Measurements from ENCODE around the gene KIF12.

Gene KIF12

DNA sequence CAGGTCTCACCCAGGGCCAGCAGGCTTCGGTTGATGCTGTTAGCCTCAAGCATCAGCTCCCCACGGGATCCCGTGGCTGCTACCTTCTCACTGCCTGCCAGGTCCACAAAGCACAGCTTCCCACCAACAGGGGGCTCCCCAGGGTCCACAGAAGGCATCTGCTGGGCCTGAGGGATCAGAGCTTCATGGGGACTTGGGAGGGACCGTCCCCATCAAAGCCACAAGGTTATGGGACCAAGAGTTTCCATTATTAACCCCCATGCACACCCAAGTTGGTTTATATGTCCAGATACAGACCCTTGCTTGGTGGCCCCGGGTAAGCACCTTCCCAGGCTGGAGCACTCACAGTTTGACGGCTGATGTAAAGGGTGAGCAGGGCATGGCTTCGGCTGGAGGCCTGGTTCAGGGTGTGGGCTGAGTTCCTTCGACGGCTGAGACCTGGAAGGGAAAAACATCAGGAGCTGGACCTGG is 3.0 kb downstream of the KIF12 start:
- Histone ChIP-seq H3K9me3 (ENCODE audit: low read length) (no peaks in the 10 kb centered on the region), H4K20me1 (ENCODE audit: insufficient read depth, low read length) (no peaks in the 10 kb centered on the region), H3K27me3 (ENCODE audit: insufficient read depth, low read length) (no peaks in the 10 kb centered on the region), H3K4me2 (ENCODE audit: low read length) (no peak overlapping the region), H2AFZ (ENCODE audit: low read length) (no peak overlapping the region), H3K4me1 (ENCODE audit: insufficient read depth, low read length, severe bottlenecking) (no peaks in the 10 kb centered on the region), H3K36me3 (ENCODE audit: insufficient read depth, low read length) (no peaks in the 10 kb centered on the region), H3K9ac (ENCODE audit: low read length) (no peak overlapping the region), H3K27ac (ENCODE audit: low read depth, low read length, poor library complexity, severe bottlenecking) (no peak overlapping the region), H3K9me2 (ENCODE audit: low read depth, low read length) (no peaks in the 10 kb centered on the region), H3F3A (ENCODE audit: insufficient read depth, low read length) (no peaks in the 10 kb centered on the region), H3K4me3 (ENCODE audit: low read depth, low read length, poor library complexity, severe bottlenecking) (no peak overlapping the region), H3K79me2 (ENCODE audit: insufficient read depth, low read length) (no peaks in the 10 kb centered on the region)
- no peak for TF ChIP-seq EZH2 (IDR thresholded peaks at IDR 0.05; ENCODE audit: borderline replicate concordance, low read length)
- TF ChIP-seq, protein P1, sequence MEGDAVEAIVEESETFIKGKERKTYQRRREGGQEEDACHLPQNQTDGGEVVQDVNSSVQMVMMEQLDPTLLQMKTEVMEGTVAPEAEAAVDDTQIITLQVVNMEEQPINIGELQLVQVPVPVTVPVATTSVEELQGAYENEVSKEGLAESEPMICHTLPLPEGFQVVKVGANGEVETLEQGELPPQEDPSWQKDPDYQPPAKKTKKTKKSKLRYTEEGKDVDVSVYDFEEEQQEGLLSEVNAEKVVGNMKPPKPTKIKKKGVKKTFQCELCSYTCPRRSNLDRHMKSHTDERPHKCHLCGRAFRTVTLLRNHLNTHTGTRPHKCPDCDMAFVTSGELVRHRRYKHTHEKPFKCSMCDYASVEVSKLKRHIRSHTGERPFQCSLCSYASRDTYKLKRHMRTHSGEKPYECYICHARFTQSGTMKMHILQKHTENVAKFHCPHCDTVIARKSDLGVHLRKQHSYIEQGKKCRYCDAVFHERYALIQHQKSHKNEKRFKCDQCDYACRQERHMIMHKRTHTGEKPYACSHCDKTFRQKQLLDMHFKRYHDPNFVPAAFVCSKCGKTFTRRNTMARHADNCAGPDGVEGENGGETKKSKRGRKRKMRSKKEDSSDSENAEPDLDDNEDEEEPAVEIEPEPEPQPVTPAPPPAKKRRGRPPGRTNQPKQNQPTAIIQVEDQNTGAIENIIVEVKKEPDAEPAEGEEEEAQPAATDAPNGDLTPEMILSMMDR (IDR thresholded peaks at IDR 0.05; ENCODE audit: low read length), result no peak

DNA sequence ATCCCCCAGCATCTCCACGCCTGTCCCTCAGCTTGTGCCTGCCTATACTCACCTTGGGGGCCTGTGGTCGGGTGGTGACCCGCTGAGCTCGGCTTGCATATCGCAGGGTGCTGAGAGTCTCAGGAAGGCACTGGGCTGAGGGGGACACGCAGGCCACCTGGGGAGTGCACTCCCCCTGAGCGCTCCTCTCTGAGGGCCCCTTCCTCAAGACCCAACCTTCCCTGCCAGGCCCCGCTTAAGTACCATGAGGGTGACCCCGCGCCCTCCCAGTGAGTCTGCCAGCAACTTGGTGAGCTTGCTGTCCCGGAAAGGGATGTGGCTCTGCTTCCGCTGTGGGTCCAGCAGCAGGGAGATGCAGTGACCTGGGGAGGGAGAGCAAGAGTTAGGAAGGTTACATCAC is 4.1 kb downstream of the KIF12 start:
- Histone ChIP-seq H3K79me2 (ENCODE audit: insufficient read depth, low read length) (no peaks in the 10 kb centered on the region), H3K4me2 (ENCODE audit: low read length) (no peak overlapping the region), H2AFZ (ENCODE audit: low read length) (no peak overlapping the region), H3K9me3 (ENCODE audit: low read length) (no peaks in the 10 kb centered on the region), H3K9me2 (ENCODE audit: low read depth, low read length) (no peaks in the 10 kb centered on the region), H3K9ac (ENCODE audit: low read length) (no peak overlapping the region), H3K27ac (ENCODE audit: low read depth, low read length, poor library complexity, severe bottlenecking) (no peak overlapping the region), H3K4me1 (ENCODE audit: insufficient read depth, low read length, severe bottlenecking) (no peaks in the 10 kb centered on the region), H4K20me1 (ENCODE audit: insufficient read depth, low read length) (no peaks in the 10 kb centered on the region), H3K27me3 (ENCODE audit: insufficient read depth, low read length) (no peaks in the 10 kb centered on the region), H3K36me3 (ENCODE audit: insufficient read depth, low read length) (no peaks in the 10 kb centered on the region), H3F3A (ENCODE audit: insufficient read depth, low read length) (no peaks in the 10 kb centered on the region), H3K4me3 (ENCODE audit: low read depth, low read length, poor library complexity, severe bottlenecking) (no peak overlapping the region)
- no peak for TF ChIP-seq EZH2 (IDR thresholded peaks at IDR 0.05; ENCODE audit: borderline replicate concordance, low read length)
- TF ChIP-seq, protein P1 (IDR thresholded peaks at IDR 0.05; ENCODE audit: low read length), result no peak

DNA sequence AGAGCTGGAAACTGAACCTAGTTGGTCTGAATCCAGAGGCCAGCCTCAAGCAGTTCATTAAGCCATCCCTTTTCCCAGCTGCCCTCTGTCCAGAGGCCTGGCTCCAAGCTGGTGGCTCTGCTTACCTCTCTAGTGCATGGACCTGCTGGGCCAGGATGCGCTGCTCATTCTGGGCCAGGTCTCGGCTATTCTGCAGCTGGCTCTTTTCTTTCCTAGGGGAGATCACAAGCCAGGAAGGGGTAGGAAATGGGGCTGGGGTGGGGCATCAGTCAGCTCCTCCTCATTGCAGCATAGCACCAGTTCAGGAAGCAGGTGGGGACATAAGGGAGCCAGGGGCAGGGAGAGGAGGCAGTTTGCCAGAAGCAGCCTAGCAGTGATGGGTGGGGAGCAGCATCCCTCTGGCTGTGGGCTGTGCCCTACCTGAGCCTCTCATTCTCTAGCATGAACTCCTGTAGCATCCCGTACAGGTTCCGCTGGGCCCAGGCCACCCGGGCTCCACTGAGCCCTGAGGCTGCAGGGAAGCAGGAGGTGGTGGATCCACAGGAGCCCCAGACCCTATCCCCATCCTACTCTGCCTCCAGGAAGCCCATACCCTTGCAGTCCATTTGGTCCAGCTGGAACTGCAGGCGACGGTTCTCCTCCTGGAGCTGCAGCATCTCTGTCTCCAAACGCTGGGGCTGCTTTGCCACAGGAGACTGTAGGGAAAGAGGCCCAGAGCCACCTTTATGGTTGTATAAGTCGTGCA is 5.2 kb downstream of the KIF12 start:
- H3K4me3 ChIP-seq (ENCODE audit: low read depth, low read length, poor library complexity, severe bottlenecking), result no peak overlapping the region
- H3K27me3 ChIP-seq (ENCODE audit: insufficient read depth, low read length), result no peaks in the 10 kb centered on the region
- no peak overlapping the region for H3K27ac ChIP-seq (ENCODE audit: low read depth, low read length, poor library complexity, severe bottlenecking)
- no peaks in the 10 kb centered on the region for H3K79me2 ChIP-seq (ENCODE audit: insufficient read depth, low read length)
- no peak overlapping the region for H3K9ac ChIP-seq (ENCODE audit: low read length)
- no peaks in the 10 kb centered on the region for H3K36me3 ChIP-seq (ENCODE audit: insufficient read depth, low read length)
- no peaks in the 10 kb centered on the region for H3K9me2 ChIP-seq (ENCODE audit: low read depth, low read length)
- H3F3A ChIP-seq (ENCODE audit: insufficient read depth, low read length), result no peaks in the 10 kb centered on the region
- H3K9me3 ChIP-seq (ENCODE audit: low read length), result no peaks in the 10 kb centered on the region
- no peaks in the 10 kb centered on the region for H3K4me1 ChIP-seq (ENCODE audit: insufficient read depth, low read length, severe bottlenecking)
- no peak overlapping the region for H3K4me2 ChIP-seq (ENCODE audit: low read length)
- TF ChIP-seq, protein P1 (IDR thresholded peaks at IDR 0.05; ENCODE audit: low read length), result no peak
- no peak for TF ChIP-seq EZH2 (IDR thresholded peaks at IDR 0.05; ENCODE audit: borderline replicate concordance, low read length)
- no peak overlapping the region for H2AFZ ChIP-seq (ENCODE audit: low read length)
- no peaks in the 10 kb centered on the region for H4K20me1 ChIP-seq (ENCODE audit: insufficient read depth, low read length)
